ENCODE results near the gene PUS10. TPM values are rescaled to one million over a fixed set of nuclear protein-coding genes. Genes with fewer than 3 reads are reported as not detected.

PUS10 gene
- total and polyA plus RNA-seq, 2 of the 8 experiments (the other 6 are each of a cell fraction or from before 2014, with no cell fraction given) = 1.3 to 3.1 TPM

GRCh38 chr2:61045226-61045625 lies 27.2 kb upstream of the PUS10 start:
- no peaks in the 10 kb centered on the region for H3K9me3 ChIP-seq (ENCODE audit: insufficient read depth in 2 of 2, low read depth in 1 of 2, low read length in 1 of 2)
- no peak overlapping the region for H4K91ac ChIP-seq (replicated peaks; ENCODE audit: insufficient read length, low read length)
- no peak overlapping the region for H4K5ac ChIP-seq (ENCODE audit: insufficient read length, low read depth, low read length)
- WGBS, 2 experiments (ENCODE audit: extremely low coverage in 1 of 2, insufficient coverage in 1 of 2, insufficient read length in 1 of 2, insufficient replicate concordance in 2 of 2, low coverage in 1 of 2, low lambda C conversion rate in 2 of 2, missing lambda C conversion rate in 1 of 2) = 98% methylated on average over 2 of the region's 2 CpGs; no CpG with 5 or more reads in 1 of the 2 experiments
- H2AFZ ChIP-seq (ENCODE audit: low read length) = no peak overlapping the region
- ChIA-PET CTCF (ENCODE audit: partially characterized antibody) (no interaction called here), POLR2A (ENCODE audit: partially characterized antibody) (no interaction called here)
- no peak overlapping the region for H2AK5ac ChIP-seq (ENCODE audit: low read depth, low read length)
- H4K8ac ChIP-seq (ENCODE audit: extremely low read depth, insufficient read depth, low read length) = no peak overlapping the region
- no peak overlapping the region for H3K9ac ChIP-seq (replicated peaks in 1 of 4; ENCODE audit: extremely low read depth in 1 of 4, low read depth in 3 of 4, low read length in 3 of 4)
- no peak overlapping the region for H2BK20ac ChIP-seq (ENCODE audit: low read length)
- H3K27ac ChIP-seq (ENCODE audit: low read depth, low read length) = no peak overlapping the region
- peaks cover 0 to 1% of the 10 kb centered on the region in 2 experiments for H4K20me1 ChIP-seq (replicated peaks in 1 of 2; ENCODE audit: control insufficient read depth in 1 of 2, insufficient read depth in 2 of 2, low read length in 2 of 2)
- no peak overlapping the region for H2BK12ac ChIP-seq (ENCODE audit: low read depth, low read length)
- H2BK5ac ChIP-seq (ENCODE audit: low read depth, low read length) = no peak overlapping the region
- no peak overlapping the region for H3K4ac ChIP-seq (replicated peaks; ENCODE audit: insufficient read length, low read depth, low read length)
- H3K4me3 ChIP-seq (ENCODE audit: extremely low read depth in 1 of 4, insufficient read depth in 2 of 4, low read depth in 3 of 4, low read length in 4 of 4) = no peak overlapping the region
- no peak overlapping the region for H2BK120ac ChIP-seq (replicated peaks; ENCODE audit: low read depth, low read length)
- no peak overlapping the region for H3K4me2 ChIP-seq (ENCODE audit: insufficient read depth in 1 of 2, low read depth in 2 of 2, low read length in 2 of 2)
- no peak overlapping the region for H3K56ac ChIP-seq (replicated peaks; ENCODE audit: insufficient read length, low read depth, low read length)
- H3K79me1 ChIP-seq (ENCODE audit: low read depth, low read length) = no peaks in the 10 kb centered on the region
- H3K27me3 ChIP-seq (replicated peaks in 1 of 4; ENCODE audit: control insufficient read depth in 3 of 4, extremely low read depth in 1 of 4, insufficient read depth in 3 of 4, low read length in 3 of 4) = no peaks in the 10 kb centered on the region
- no peaks in the 10 kb centered on the region; the same call in 1 of the 2 replicates for H3K23me2 ChIP-seq (ENCODE audit: low read depth, low read length)
- H3K79me2 ChIP-seq (ENCODE audit: control insufficient read depth in 1 of 2, insufficient read depth in 2 of 2, low read length in 2 of 2) = no peaks in the 10 kb centered on the region
- no peak overlapping the region for H3K18ac ChIP-seq (ENCODE audit: extremely low read depth, low read length)
- H3K4me1 ChIP-seq (replicated peaks in 1 of 4; ENCODE audit: control insufficient read depth in 3 of 4, insufficient read depth in 4 of 4, low read length in 3 of 4) = no peaks in the 10 kb centered on the region
- H3K36me3 ChIP-seq (ENCODE audit: control insufficient read depth in 2 of 4, insufficient read depth in 4 of 4, low read length in 3 of 4) = peaks cover 3 to 40% (median 4%) of the 10 kb centered on the region in 4 experiments; a peak in 7 of 8 replicates
- DNase-seq (ENCODE audit: low read depth in 1 of 2, low spot score in 2 of 2) (no peak), FAIRE-seq (no peak)
- no peak overlapping the region for H3K23ac ChIP-seq (ENCODE audit: insufficient read length)
- no peak overlapping the region for H2BK15ac ChIP-seq (ENCODE audit: low read length)
- no peak overlapping the region for H3K14ac ChIP-seq (ENCODE audit: insufficient read length)
- TF ChIP-seq NANOG (IDR thresholded peaks at IDR 0.05; ENCODE audit: insufficient read depth, low read depth, low read length, poor library complexity, severe bottlenecking) (no peak), SP1 (IDR thresholded peaks at IDR 0.05; ENCODE audit: low read depth, low read length) (no peak), KDM1A (IDR thresholded peaks at IDR 0.05; ENCODE audit: borderline replicate concordance, low read length) (no peak), SP2 (IDR thresholded peaks at IDR 0.05; ENCODE audit: low read length) (no peak), RNF2 (IDR thresholded peaks at IDR 0.05; ENCODE audit: borderline replicate concordance, low read depth, low read length, missing control alignments, poor library complexity, severe bottlenecking) (no peak), SRF (IDR thresholded peaks at IDR 0.05; ENCODE audit: low read depth, low read length) (no peak), SAP30 (IDR thresholded peaks at IDR 0.05; ENCODE audit: insufficient read depth, insufficient replicate concordance, low read length) (no peak), E2F6 (IDR thresholded peaks at IDR 0.05) (no peak), POLR2AphosphoS5 (IDR thresholded peaks at IDR 0.05; ENCODE audit: low read depth, low read length) (no peak), EGR1 (IDR thresholded peaks at IDR 0.05; ENCODE audit: borderline replicate concordance, low read depth, low read length) (no peak), TAF1 (IDR thresholded peaks at IDR 0.05; ENCODE audit: low read depth, low read length) (no peak), JUN (IDR thresholded peaks at IDR 0.05; ENCODE audit: low read depth, low read length) (no peak), RFX5 (IDR thresholded peaks at IDR 0.05; ENCODE audit: borderline replicate concordance, low read depth, low read length) (no peak)
